ENCODE results near the gene TRIM31.
A peak's percentile ranks its signal among the peaks of the same experiment; 100 is the strongest.

The TRIM31 gene

DNA sequence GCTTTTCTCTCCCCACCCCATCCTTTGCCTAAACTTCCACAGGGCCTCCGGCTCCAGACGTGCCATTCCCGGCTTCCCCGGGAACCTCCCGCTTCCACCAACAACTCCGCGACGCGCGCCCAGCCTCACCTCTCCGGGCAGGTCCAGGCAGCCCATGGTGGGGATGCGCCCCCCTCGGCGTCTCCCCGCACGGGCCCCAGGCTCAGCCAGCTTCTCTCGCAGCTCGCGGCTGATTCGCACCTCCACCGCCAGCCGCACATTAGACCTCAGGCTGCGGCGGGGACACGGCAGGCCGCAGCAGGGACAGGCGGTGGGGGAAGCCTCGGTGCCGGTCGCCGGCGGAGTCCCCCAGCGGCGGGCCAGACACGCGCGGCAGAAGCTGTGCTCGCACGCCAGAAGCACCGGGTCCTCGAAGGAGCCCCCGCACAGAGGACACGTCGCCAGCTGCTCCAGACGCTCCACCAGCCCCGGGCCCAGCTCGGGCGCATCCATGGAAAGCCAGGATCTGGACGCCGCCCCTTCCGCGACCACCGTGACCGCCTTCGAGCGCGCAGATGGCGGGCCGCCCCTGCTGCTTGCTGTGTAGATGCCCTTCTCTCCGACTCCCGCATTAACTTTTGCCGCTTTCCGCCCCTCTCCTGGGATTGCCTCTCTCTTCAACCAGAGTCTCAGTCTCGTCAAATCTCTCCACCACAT, 37.6 kb downstream of the TRIM31 start, which contains the start of gene RNF39:
RNF39 (minus strand) TSS at position 676 of the 696 bp plus-strand sequence; CDS start at position 492, 184 bp downstream.
- DNase-seq, result no peak

DNA sequence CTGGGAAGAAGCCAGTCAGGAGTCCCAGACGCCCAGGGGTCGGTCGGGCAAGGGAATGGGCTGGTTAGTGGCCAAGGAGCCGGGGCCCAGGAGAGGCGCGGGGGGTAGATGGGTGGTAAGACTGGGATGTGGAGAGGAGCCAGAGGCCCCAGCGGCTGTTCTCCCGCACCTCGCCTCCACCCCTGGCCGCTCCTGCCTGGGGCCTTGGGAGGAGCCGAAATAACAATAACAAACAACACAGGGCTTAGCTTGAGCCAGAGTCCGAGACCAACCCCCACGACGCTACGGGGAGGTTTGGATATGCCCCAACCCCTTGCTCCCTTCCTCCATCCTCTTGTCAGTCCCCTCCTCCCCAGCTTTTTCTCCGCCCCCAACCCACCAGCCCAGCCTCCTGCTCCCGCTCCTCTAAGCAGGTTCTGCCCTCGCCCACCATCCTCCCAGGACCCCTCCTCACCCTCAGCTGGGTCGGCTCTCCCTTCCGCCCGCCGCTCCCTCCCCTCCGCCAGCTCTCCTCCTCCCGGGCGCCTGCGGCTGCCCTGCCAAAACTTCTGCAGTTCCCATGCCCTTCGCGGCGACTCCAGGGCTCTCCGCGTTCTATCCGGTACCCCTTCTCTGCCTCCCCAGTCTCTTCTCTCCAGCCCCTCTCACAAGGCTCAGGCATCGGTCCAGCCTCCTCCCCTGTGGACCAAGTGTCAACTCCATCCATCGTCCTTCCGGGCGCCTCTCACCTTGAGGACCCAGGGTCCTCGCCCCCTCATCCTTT, 38.4 kb downstream of the TRIM31 start:
- no peak for DNase-seq

DNA sequence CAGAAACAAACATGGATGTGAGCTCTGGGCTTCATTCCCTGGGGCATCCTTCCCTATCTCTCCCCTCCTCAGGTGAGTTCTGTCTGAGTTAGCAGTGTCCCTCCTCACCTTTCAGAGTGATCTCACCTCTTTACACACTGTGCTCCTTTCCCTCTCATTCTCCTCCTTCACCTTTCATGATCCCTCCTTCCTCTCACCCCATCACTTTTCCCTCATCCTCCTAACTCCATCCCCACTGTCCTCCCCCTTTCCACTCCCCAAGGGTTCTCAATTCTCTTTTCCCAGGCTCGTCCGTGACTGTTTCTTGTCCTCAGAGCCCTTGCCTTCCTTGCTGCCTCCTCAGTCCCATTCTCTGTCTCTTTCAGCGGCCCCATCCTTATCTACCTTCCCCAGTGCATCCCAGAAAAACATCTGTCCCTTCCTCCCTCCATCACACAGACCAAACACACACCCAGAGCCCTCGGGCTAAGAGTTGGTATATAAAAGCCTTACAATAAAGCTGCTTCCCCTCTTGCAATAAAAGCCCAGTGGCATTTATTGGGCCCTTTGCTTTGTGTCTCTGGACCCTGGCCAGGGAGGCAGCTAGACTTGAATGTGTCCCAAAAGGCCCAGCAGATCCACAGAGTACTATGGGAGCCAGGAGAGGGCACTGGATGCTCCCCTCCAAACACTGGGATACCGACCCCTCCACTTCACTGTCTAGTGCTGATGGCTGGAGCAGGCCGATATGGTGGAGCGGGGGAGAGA, 39.2 kb downstream of the TRIM31 start:
- DNase-seq, result no peak

DNA sequence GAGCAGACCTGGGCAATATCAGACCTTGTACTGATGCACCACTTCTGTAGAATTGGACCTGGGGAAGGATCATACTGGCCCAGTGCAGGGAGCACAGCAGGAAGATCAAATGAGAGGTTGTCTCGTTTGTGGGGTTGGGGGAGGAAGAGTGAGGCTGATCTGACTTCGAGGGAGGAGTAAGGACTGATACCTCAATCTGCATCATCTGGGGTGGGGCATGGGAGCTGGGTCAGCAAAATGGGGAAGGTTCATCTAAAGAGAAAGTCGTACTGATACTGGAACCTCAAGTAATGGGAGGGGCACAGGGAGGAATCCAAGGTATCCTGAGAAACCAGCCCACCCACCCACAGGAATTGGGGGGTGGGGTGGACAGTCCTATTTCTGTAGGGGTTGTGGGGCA, 41.0 kb downstream of the TRIM31 start:
- no peak for DNase-seq

DNA sequence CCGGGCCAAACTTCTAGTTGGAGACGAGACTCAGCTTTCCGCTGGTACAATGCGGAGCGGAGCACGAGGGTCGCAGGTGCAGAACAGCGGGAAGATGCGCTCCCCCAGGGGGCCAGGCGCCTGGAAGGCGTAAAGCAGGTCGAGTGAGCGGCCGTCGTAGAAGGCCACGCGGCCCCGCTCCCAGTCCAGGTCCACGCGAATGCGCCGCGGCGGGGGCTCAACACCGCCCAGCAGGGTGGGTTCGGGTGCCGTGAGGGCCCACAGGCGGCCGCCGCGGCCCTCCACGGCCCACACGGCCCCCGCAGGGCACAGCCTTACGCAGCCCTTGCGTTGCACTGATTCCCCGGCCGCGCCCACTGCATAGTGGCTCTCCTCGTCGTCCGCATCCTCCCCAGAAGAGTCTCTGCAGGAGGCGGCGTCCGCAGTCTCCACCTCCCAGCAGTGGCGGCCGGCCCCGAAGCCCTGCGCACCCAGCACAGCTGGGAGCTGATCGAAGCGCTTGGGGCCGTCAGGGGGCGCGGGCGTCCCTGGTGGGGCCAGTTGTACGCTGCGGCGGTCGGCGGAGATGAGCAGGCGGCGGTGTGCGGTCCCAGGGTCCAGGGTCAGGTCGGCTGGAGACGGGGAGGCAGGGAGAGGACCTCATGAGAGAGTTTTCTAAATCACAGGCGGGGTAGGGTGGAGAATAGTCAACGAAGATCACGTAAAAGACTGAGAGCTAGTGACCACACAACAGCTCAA, 41.6 kb downstream of the TRIM31 start:
- no peak for DNase-seq

DNA sequence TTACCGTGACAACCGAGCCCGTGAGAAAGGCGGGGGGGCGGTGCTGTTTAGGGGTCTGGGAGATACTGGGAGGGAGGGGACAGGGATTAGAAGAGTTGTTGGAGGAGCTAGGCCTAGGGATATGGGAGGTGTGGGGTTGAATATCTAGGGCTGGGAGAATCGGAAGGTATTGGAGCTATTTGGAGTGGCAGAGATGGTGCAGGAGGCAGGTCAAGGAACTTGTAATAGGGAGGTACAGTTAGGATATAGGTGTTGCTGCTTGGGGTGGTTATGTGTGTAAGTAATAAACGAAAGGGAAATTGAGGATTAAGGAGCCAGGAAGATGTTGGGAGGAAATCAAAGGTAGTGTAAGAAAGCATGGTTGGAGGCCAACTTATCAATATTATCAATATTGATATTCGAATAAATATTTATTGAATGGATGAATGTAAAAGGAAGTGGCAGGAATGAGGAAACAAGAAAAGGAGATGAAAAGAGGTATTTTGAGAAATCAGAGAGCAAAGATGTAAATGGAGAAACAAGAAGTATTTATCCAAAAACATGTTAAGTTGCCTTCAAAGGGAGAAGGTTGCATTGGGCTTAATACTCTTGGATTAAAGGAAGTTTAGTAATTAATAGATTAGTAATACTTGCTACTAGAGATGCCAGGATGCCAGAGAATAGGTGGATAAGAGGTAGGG, 45.3 kb downstream of the TRIM31 start:
- no peak for DNase-seq

DNA sequence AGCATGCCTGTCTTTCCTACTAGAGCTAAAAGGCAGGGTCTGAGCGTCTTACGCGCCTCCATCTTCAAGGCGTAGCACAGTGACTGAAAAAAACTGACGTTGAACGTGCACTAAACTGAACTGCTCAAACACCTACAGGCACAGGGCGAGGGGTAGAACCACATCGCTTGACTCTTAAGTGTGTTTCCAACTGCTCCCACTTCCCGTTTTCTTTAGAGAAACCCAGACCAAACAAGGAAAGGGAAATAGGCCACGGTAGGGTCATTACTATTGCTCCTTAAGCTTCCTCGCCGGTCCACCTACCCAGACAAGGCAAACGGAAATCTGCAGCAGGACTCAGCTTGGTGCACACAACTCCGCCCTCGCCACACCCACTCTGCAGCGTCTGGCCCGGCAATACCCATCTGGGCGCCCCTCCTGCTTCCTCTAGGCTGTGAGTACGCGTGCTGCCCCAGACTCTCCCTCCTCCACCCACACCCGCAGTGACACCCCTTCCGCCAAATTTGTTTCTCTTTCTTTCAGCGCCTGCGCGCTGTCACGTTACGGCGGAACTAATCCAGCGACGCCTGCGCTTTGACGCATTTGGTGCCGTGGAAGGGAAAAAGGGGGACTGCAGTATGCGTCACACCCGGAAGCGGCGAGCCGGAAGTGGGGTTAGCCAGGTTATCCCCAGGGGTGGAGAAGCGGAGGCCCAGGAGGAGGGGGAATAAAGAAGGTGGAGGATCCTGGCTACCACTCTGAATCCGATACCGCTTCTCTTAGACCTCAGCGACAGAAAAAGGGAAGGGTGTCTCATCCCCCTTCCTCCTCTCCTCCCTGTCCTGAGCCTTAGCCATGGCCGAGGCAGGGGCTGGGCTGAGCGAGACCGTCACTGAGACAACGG, 46.1 kb downstream of the TRIM31 start, which contains the start of gene PPP1R11:
PPP1R11 (plus strand) TSS at position 622 of the 883 bp plus-strand sequence; CDS start at position 835, 213 bp downstream.
- DNase-seq, result peak; percentile 97

DNA sequence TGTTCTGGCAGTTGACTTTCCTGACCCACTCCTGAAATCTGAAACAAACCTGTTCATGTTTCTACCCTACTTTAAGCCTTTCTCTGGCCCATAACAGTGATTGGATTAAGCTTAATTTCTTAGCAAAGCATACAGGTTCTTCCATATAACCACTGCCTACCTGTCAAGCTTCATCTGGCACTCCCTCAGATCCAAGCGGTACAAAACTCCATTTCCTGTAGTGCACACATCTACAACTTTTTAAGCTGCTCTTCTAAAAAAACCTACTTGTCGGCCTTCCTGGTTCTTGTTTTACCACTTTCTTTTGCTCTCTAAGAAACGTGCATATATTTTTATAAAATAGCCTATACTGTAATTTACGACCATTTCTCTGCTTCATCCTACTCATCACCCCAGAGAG, 46.8 kb downstream of the TRIM31 start:
- no peak for DNase-seq

DNA sequence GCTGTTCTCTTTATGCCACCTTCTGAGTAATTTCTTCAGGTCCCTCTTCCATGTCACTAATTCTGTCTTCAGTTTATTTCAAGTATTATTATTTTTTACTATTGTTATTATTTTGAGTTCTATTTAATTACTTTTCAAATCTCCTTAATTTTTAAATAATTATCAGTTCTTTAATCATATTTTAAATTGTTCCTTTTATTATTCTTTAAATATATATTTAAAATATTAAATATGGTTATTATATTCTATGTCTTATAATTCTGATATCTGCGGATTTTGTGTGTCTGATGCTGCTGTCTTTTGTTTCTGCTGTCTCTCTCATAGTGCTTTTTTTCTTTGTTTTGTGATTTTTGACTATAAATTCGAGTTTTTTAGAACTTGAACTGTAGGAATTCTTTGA, 49.6 kb downstream of the TRIM31 start:
- no peak for DNase-seq

DNA sequence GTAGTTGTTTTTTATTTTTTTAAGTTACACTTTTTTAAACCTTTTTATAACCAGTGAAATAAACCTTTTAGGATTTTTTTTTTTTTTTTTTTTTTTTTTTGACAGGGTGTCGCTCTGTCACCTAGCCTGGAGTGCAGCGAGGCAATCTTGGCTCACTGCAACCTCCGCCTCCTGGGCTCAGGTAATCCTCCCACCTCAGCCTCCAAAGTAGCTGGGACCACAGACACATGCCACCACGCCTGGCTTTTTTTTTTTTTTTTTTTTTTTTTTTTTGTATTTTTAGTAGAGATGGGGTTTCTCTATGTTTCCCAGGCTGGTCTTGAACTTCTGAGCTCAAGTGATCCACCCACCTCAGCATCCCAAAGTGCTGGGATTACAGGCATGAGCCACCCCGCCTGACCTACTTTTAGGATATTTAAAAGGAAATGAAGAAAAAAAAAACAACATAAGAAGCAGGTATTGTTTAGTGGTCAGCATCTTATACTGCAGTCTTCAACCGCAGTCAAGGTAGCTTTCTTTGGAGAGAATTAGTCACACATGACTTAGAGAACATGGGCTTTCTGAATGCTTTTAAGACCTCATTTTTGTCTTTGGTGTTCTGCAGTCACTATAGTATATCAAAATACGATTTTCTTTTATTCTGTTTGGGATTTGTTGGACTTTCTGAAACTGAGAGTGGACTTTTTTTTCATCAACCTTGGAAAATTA, 50.3 kb downstream of the TRIM31 start:
- no peak for DNase-seq

DNA sequence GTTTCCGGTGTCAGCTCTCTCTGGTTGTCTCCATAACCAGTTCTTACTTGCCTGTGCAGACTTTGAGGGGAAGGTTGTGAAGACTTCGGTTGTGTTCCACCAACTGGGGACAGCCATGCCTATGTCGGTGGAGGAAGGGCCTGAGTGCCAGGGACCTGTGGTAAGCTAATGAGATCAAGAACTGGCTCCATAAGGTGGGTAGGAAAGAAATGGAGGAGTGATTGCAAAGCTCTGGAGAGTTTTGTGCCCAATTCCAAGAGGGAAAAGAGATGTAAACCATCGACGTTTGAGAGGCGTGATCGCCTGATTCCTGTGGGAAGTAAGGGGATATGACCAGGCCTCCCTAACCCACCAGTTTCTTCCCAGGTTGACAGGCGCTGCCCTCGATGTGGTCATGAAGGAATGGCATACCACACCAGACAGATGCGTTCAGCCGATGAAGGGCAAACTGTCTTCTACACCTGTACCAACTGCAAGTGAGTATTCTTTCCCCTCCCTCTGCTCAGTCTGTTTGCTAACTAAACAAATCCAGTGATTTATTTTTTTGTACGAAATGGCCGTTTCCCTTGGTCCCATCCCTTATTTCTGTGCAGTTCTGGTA, 50.9 kb downstream of the TRIM31 start:
- no peak for DNase-seq

DNA sequence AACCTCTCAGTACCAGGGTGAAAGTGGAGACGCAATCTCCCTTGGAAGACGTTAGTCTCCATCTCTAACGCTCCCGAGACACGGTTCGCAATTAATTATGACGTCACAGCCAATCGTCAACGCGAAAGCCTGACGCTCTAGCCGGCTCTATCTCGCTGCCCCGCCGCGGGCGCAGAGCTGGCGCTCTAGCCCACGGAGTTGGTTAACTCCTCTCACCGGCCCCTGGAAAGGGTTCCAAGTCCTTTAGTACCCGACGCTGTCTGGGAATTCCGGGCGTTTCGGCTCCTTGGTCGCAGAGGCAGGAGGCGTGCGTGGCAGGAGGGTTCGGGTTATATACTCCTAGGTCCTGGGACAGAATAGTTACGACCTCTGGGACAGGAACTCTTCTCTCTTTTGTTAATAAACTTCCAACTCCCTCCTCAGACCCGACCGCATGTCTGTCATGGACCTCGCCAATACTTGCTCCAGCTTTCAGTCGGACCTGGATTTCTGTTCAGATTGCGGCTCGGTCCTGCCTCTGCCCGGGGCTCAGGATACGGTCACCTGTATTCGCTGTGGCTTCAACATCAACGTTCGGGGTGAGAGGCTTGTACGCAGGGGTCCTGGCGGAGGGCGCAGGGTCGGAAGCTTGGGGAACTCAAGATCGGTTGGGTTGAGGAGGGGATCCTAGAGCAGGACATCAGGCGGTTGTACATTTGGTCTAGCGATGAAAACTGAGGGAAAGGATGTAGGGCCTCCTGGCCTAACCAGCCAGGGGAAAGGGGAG, 51.6 kb downstream of the TRIM31 start, which contains the start of gene POLR1H:
POLR1H (plus strand) TSS at position 174 of the 766 bp plus-strand sequence; CDS start at position 434, 260 bp downstream.
- peak; percentile 93 for DNase-seq

DNA sequence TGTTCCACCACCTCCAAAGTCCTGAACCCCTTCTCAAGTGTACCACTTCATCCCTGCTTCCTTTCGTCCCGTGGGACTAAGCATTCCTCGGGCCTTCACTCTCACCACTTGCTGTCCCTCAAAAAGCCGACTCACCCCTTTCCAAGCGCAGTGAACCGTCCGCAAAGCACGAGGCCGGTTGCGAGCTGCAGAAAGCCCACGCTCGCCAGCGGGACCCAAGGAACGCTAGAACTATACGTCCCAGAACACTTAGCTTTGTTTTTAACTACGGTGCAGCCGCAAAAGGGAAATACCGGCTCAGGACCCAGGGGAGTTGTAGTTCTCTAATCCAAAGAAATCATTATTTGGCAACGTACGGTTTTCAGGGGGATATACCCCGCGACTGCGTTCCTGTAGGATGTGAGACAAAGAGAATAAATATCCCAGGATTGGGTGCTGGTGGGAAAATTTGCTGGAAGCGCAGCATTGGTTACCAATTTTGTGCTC, 52.2 kb downstream of the TRIM31 start:
- no peak for DNase-seq

DNA sequence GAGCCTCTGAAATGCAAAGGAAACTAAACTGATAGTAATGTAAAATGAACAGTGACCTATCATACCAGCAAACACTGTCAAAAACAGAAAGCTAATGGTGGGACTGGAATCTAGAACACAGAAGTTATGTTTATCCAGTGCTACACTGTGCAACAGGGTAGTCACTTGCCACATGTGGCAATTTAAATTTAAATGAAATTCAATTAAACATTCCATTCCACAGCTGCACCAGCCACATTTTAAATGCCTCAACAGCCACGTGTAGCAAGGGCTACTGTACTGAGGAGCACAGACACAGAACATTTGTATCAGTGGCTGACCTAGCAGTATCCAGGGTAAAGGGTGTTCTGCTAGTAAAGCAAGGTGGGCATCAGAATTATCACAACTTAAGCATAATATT, 57.4 kb downstream of the TRIM31 start:
- no peak for DNase-seq

DNA sequence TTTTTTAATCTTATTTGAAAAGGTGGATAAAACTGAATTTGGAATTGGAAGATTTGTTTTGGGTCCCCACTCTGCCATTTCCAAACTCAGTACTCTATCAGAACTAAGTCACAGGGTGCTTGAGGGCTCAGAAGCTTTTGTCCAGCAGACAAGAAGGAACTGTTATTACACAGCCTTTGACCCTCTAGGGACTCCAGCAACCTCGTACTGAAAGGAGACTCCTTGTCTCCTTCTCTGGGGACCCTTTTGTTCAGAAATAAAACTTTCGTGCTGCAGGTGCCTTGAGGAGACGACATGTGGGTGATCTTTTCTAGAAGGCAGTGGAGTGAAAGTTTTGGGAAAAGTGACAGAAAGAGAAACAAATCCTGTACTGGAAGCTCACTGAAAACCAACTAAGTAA, 59.2 kb downstream of the TRIM31 start:
- no peak for DNase-seq

All from NCI-H526 treated with DMSO at 0.1 percent for 48 hours (cell line).